Left lung (tissue), 10 donors: ENCODE measurements around the gene IKZF3. TPM values are rescaled to one million over a fixed set of nuclear protein-coding genes. Genes with fewer than 3 reads are reported as not detected.

ENCODE experiments used
- ATAC-seq: fragments of 200-7000 bp; cut with Tn5 transposase; one replicate; pipeline ENCODE4 v1.9.1; 2020; ENCODE audit warnings: moderate library complexity
- DNase-seq, 4 donors: peaks; one replicate each; pipeline ENCODE4 v3.0.0-alpha.2; 2013 to 2020
- H3K27ac ChIP-seq, 2 donors: fragments of 200-600 bp; sonication (generic) in 1 of 2; one replicate each; pipeline versions ENCODE4 v1.5.0 to v1.8.0; 2020 to 2021
- H3K27me3 ChIP-seq, 2 donors: fragments of 200-600 bp; sonication (generic) in 1 of 2; one replicate each; pipeline versions ENCODE4 v1.5.0 to v1.8.0; 2020 to 2021
- H3K36me3 ChIP-seq, 2 donors: fragments of 200-600 bp; sonication (generic) in 1 of 2; one replicate each; pipeline versions ENCODE4 v1.5.0 to v1.8.0; 2020 to 2021
- H3K4me1 ChIP-seq, 2 donors: fragments of 200-600 bp; one replicate each; pipeline ENCODE4 v1.8.0; 2021
- H3K4me3 ChIP-seq, 2 donors: fragments of 200-600 bp; sonication (generic) in 1 of 2; one replicate each; pipeline versions ENCODE4 v1.5.0 to v1.8.0; 2020 to 2021; ENCODE audit warnings: mild to moderate bottlenecking in 1 of 2
- H3K9me3 ChIP-seq, 2 donors: fragments of 200-600 bp; sonication (generic) in 1 of 2; one replicate each; pipeline versions ENCODE4 v1.5.0 to v1.8.0; 2020 to 2021
- CTCF ChIP-seq, 2 donors: fragments of 200-600 bp; sonication (generic) in 1 of 2; IDR thresholded peaks; one replicate each; pipeline versions ENCODE4 v1.5.0 to v1.8.0; 2021; ENCODE audit warnings: antibody characterized with exemption in 2 of 2
- intact Hi-C, 2 donors: fragments of 100-400 bp; cut with DNase I; formaldehyde crosslinking; loops; one replicate each; pipeline versions ENCODE4 v1.11.2 to v1.14.2; 2022
- polyA plus RNA-seq, 6 donors: library from polyadenylated mRNA; unstranded; fragments of 120-200 nt; gene quantifications; one replicate each; pipeline ENCODE4 v1.2.1, GENCODE V29; 2013; ENCODE audit not compliant: insufficient read length in 6 of 6
- total RNA-seq, 2 donors: library from RNA; stranded (reverse); fragmentation: NEBNext Ultra II Directional; extraction: Animal tissue kit (Norgen Biotek cat#: 25700); gene quantifications; one replicate each; pipeline ENCODE4 v1.2.1, GENCODE V29; 2021
- donor health status: DM: no; HTN: yes; CAD: no.
- donor health status: DM: no; HTN: no; CAD: no.

The IKZF3 gene
- total and polyA plus RNA-seq, 8 donors: 1.2 to 6.6 (median 1.7) TPM

GRCh38 chr17:39809221-39809620 lies 54.9 kb downstream of the IKZF3 start:
- ATAC-seq (no peak), DNase-seq (no peak)
- intact Hi-C loops: no loop called here
- Histone ChIP-seq H3K4me1 (no peaks in the 10 kb centered on the region), H3K27me3 (peaks cover 0 to 1% of the 10 kb centered on the region in 2 donors), H3K36me3 (no peaks in the 10 kb centered on the region), H3K27ac (no peak overlapping the region), H3K9me3 (no peaks in the 10 kb centered on the region), H3K4me3 (no peak overlapping the region)
- no peak for TF ChIP-seq CTCF (IDR thresholded peaks at IDR 0.05)

- peak in 1 of 4 donors; percentile 55 for DNase-seq
- no peak for TF ChIP-seq CTCF (IDR thresholded peaks at IDR 0.05)
- Histone ChIP-seq H3K27me3 (peaks cover 0 to 4% of the 10 kb centered on the region in 2 donors), H3K9me3 (no peaks in the 10 kb centered on the region), H3K27ac (no peak overlapping the region), H3K4me1 (no peaks in the 10 kb centered on the region), H3K4me3 (no peak overlapping the region), H3K36me3 (no peaks in the 10 kb centered on the region)
- intact Hi-C loops: no loop called here
- peak; percentile 50 for ATAC-seq
Measured at GRCh38 chr17:39808409-39808997, 55.6 kb downstream of the IKZF3 start.

DNA sequence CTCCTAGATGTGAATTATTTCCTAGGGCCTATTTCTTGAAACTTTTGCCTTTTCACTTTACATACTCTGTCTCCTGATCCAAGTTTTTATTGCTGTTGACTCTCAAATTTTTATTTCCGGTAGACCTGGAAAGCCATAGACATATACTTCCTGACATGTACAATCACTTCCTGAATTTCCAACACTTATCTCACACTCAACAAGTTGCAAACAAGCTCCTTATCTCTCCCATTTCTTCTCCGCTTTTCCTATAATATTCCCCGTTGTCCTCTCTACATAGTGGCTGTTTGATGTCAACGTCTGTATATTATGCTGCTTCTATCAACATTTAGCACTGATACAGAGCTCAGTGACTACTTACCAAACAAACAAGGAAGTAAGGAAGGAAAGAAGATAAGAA lies 59.3 kb downstream of the IKZF3 start:
- H3K4me1 ChIP-seq: no peaks in the 10 kb centered on the region
- ATAC-seq (no peak), DNase-seq (no peak)
- no peak for TF ChIP-seq CTCF (IDR thresholded peaks at IDR 0.05)
- no peak overlapping the region for H3K4me3 ChIP-seq
- H3K27ac ChIP-seq: no peak overlapping the region
- H3K9me3 ChIP-seq: no peaks in the 10 kb centered on the region
- intact Hi-C loops: no loop called here
- no peaks in the 10 kb centered on the region for H3K36me3 ChIP-seq
- peaks cover 0 to 12% of the 10 kb centered on the region in 2 donors for H3K27me3 ChIP-seq

DNA sequence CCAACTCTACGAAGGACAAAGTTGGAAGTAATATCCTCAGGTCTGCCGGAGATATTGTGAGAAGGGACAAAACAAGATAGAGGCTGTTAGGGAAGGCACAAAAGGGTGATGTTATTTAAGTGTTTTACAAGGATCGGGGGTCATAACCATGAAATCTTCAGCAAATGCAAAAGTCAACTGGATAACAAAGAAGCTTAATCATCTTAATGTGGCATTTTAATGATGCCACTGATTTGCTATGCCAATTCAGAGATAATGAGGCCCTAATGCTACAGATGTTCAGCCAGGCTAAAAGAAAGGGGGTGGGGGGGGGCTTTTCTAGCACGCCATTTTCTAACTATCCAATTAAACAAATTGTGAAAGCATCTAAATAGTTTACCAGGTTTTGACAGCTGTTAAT lies 63.1 kb downstream of the IKZF3 start:
- Histone ChIP-seq H3K9me3 (no peaks in the 10 kb centered on the region), H3K27ac (no peak overlapping the region), H3K4me3 (no peak overlapping the region), H3K4me1 (no peaks in the 10 kb centered on the region), H3K36me3 (no peaks in the 10 kb centered on the region), H3K27me3 (peaks cover 0 to 12% of the 10 kb centered on the region in 2 donors)
- intact Hi-C loops: no loop called here
- DNase-seq (no peak), ATAC-seq (no peak)
- no peak for TF ChIP-seq CTCF (IDR thresholded peaks at IDR 0.05)

DNA sequence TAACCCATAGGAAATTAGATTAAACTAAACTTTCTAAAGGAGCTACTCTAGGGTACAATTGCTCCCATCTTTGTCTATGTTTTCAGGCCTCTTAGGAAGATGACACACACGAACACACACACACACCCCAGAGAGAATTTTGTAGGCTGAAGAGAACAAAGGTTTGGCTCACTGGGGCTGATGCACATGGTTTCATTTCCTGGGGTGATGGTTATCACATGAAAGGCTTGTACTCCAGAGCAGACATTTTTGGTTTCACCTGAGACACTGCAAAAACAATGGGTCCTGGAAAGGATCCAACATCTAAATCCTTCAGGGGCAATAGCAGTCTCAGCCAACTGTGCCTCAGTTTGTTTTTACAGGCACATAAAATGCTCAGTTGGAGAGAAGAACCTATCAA lies 63.6 kb downstream of the IKZF3 start:
- TF ChIP-seq CTCF (IDR thresholded peaks at IDR 0.05): no peak
- no peak overlapping the region for H3K27ac ChIP-seq
- no peak overlapping the region for H3K4me3 ChIP-seq
- peaks cover 0 to 12% of the 10 kb centered on the region in 2 donors for H3K27me3 ChIP-seq
- intact Hi-C loops: no loop called here
- ATAC-seq (no peak), DNase-seq (no peak)
- H3K4me1 ChIP-seq: no peaks in the 10 kb centered on the region
- H3K9me3 ChIP-seq: no peaks in the 10 kb centered on the region
- H3K36me3 ChIP-seq: no peaks in the 10 kb centered on the region
